NCI-H2029 treated with DMSO at 0.1 percent for 48 hours (cell line): Measurements from ENCODE around the gene KIAA1191.

Source experiments
- DNase-seq: peaks from one replicate; lab custom pipeline; 2025; lab: John Stamatoyannopoulos, UW

Gene KIAA1191

DNA sequence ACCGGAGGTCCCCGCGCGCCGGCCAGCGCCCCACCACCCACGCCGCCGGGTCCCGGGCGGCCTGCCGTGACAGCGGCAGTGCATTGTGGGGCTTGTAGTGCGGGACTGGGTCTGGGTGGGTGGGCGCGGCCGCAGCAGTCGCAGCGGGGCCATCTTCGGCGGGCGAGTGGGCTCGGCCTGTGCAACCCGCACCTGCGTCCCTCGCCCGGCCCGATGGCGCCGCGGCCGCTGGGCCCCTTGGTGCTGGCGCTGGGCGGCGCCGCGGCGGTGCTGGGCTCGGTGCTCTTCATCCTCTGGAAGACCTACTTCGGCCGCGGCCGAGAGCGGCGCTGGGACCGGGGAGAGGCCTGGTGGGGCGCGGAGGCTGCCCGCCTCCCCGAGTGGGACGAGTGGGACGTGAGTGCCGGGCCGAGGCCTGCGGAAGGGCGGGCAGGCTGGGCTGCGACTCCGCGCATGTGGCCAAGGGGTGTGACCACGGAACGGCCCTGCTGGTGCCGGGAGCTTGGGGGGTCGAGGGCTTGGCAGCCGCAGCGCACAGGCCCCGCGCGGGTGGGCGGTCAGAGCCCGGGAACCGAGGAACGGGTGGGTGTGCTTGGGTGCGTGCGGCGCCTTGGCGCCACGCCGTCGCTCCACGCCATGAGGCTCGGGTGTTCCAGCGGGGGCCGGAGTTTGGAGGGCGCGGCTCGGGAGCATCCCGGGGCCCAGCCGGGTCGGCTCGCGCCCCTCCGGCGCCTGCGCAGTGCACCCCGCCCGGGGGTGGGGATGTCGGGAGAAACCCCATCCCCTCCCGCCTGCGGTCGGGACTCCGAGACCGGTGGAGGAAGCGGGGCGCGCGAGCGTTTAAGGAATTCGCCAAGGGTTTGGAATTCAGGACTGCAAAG is 4.0 kb upstream of the KIAA1191 start, which contains the start of gene ARL10:
ARL10 (plus strand) TSS at position 137 of the 881 bp plus-strand sequence; CDS start at position 214, 77 bp downstream.
- DNase-seq, result no peak

GRCh38 chr5:176364765-176365350 is 3.3 kb upstream of the KIAA1191 start:
- no peak for DNase-seq

DNA sequence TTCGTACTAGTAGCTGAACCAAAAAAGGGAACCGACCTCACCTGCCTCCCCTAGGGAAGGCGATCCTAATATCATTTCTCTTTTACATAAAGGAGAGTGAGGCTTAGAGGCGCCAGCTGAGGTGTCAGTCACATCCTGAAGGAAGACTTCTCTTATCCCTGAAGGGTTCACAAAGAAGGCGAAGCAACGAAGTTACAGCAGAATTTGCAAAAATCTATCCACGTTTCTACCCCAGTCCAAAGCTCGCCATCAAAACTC is 598 bp upstream of the KIAA1191 start:
- no peak for DNase-seq

- no peak for DNase-seq
These were observed 599 bp downstream of the KIAA1191 start for GRCh38 chr5:176360894-176361436.

- no peak for DNase-seq
These were observed 1.9 kb downstream of the KIAA1191 start for GRCh38 chr5:176359658-176360057.

GRCh38 chr5:176356179-176356566 is 5.4 kb downstream of the KIAA1191 start:
- no peak for DNase-seq

GRCh38 chr5:176355400-176356178 is 6.0 kb downstream of the KIAA1191 start:
- DNase-seq, result no peak

DNA sequence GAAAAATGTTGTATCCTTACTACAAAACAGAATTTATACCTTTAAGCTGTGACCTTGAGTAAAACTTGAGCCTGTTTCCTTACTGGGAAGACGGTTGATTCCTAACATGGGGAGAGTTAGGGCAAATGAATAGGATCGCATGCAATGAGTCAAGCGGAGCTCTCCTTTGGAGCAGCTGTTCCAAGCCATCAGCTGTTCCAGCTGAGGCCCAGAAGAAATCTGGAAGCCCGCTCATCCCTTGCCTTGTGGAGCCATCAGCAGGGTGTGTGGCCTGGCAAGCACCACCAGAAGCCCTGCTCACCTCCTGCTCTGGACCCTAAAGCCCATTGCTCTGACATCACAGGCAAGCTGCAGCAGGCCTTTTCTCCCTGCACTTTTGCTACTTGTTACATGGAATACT is 8.0 kb downstream of the KIAA1191 start:
- DNase-seq, result no peak

GRCh38 chr5:176352116-176352878 is 9.3 kb downstream of the KIAA1191 start:
- no peak for DNase-seq

- DNase-seq, result no peak
These were observed 11.1 kb downstream of the KIAA1191 start for GRCh38 chr5:176350416-176350815.

DNA sequence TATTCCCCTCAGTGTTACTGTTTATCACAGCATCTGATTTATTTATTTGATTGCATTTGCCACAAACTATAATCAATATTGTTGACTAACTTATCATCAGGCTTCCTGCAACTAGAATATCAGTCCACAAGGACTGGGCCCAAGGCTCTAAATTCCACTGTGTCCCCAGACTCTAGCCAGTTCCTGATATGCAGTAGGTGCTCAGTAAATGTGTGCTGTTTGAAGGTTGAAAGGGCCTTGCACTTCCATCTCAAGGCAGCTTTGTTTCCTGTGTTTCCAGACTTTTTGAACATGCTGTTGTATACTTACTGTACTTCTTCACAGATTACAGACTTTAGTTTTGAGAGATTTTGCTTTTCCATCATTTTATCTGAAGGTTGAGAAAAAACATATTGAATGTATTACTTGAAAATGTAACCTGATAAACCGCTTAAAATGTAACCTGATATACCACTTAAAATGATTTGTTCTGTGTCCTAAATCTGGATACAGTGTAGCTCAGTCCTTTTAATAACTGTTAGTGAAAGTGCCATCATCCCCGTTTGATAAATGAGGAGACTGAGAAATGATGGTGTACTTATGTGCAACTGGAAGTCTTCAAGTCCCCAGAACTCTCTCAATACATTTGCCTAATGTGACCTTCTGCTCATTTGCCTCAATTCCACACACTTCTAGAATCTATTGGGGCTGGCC is 18.7 kb downstream of the KIAA1191 start:
- no peak for DNase-seq

DNA sequence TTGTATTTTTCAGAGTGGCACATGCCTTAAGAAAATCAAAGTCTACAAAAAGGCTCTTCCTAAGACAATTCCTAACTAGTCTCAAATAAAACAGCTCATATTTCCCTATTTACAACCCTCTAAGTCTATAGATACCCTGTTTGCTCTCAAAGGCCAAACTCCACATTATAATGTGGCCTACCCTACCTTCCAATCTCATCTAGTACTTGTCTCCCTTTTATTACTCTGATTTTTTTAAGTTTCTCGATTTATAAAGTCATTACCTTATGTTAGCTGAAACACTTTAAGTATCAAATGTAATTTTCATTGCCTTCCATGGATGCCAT is 19.4 kb downstream of the KIAA1191 start:
- no peak for DNase-seq

DNA sequence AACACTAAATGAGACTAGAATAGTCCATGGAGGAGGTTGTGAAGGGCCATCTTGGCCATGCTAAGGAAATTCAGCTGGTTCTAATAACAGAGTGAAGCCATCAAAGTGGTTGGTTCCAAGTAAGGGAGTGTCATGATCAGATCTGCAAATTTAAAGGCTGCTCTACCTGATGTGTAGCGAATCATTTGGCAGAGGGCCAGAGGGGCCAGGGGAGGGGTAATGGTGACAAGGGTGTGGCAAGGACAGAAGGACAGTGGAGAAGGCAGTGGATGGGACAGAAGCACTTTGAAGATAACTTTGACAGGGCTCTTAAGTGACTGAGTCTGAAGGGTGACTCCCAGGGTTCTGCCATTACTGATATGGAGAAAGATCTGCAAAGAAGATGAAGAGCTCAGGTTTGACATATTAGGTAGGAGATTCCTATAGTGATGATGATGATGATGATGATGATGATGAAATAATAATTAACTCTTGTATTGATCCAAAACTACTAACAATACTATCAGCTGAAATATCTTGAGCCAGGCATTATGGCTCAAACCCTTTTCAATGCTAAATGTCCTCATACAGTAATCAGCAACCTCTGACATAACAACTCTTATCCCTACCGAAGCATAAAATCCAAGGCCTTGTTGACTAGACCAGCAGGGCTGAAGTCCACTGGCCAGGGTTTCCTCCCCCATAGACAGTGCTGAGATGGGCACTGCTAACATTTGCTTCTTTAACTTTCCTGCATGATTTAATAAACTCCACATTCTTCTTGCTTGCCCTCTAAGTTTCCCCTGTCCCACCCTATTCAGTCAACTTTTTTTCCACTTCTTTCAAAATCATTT is 20.0 kb downstream of the KIAA1191 start:
- no peak for DNase-seq

- DNase-seq, result no peak
These were observed 22.3 kb downstream of the KIAA1191 start for GRCh38 chr5:176339304-176339703.

DNA sequence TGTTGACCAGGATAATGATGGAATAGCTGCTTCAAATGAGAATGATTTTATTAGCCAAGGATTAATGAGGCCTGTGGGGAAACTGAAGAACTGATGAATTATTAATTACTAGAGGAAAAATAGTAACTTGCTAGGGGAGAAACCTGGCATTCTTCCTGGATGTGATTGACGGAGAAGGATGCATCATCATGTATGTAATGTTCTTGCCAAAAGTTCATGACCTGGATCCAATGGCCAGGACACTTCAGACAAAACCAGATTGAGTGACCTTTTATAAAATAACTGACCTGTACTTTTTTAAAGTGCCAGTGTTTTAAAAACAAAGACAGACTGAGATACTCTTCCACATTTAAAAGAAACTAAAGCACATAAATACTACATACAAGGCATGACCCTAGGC is 23.7 kb downstream of the KIAA1191 start:
- no peak for DNase-seq

DNA sequence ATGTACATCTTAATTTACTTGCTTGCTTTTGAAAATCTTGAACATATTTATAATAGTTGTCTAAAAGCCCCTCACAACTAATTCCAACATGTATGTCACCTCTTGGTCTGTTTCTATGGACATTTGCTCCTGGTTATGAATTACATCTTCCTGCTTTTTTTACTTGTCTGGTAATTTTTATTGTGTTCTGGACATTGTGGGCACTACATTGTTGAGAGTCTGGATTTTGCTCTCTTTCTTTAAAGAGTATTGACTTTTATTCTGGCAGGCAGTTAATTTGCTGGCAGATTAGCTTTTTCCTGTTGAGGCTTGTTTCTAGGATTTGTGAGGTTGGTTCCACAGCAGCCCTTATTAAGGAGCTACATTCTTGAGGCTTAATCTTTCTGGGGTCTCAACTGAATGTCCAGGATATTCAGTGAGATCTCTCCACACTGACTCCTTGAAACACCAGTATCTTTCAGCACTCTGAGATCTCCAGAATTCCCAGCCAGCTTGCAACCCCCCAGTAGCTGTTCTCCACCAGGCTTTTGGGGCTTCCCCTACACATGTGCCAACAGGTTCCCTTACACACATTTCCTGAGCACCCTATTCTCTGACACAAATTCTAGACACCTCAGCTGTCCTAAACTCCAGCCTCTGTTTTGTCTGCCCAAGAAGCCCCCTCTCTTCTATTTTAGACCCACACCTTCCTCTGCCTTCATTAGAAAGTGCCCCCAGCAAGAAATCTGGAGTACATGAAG is 27.4 kb downstream of the KIAA1191 start:
- no peak for DNase-seq

- DNase-seq, result no peak
These were observed 41.0 kb downstream of the KIAA1191 start for GRCh38 chr5:176320577-176320976.

DNA sequence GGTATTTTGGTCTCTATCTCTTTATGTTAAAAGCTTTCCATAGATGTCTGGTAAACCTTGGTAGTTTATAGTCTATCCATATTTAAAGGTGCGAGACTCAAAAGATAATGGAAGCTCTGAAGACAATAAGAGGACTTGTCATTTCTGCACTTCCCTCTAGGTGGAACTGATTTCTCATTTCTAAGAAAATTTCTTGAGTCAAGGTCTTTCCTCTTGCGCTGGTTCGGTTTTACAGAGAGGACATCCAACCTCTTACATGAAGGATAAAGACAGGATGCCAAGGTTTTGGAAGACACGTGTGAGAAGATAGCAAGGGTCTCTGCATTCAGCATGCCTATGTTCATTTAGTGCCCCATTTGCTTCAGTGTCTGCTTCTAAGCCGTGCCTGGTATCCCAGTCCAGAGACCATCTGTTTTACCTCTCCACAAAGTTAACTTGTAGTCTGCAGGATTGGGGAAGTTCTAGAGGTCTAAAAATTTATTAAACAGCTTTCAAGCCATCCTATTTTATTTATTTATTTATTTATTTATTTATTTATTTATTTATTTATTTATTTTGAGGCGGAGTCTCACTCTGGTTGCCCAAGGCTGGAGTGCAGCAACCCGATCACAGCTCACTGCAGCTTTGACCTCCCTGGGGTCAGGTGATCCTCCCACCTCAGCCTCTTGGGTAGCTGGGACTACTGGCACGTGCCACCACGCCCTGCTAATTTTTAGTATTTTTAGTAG is 41.6 kb downstream of the KIAA1191 start:
- no peak for DNase-seq
